PC-3 (cell line): ENCODE measurements around the gene PTPRN.

Source experiments
- CTCF ChIP-seq: fragments of 300-600 bp; sonication (generic); conservative IDR thresholded peaks from 2 replicates; pipeline ENCODE4 v1.5.1; 2017; ENCODE audit warnings: antibody characterized with exemption, low read depth, mild to moderate bottlenecking, low read length
- EZH2 ChIP-seq: fragments of 300-600 bp; sonication (generic); IDR thresholded peaks from one replicate; pipeline ENCODE4 v1.6.1; 2017; ENCODE audit warnings: antibody characterized with exemption, mild to moderate bottlenecking, low read length; ENCODE audit not compliant: unreplicated experiment
- EZH2phosphoT487 ChIP-seq: fragments of 300-600 bp; sonication (generic); IDR thresholded peaks from 2 replicates; pipeline ENCODE4 v1.6.1; 2018; ENCODE audit warnings: mild to moderate bottlenecking, antibody characterized with exemption, low read length, borderline replicate concordance

GRCh38 chr2:219279916-219280516 is 29.2 kb downstream of the PTPRN start:
- TF ChIP-seq CTCF (peak; percentile 18), EZH2 (no peak), EZH2phosphoT487 (no peak)
